Astrocyte (in vitro differentiated cells and primary cell): ENCODE measurements around the gene TNN. TPM values are rescaled to one million over a fixed set of nuclear protein-coding genes. Genes with fewer than 3 reads are reported as not detected.
A peak's percentile ranks its signal among the peaks of the same experiment; 100 is the strongest.

Source experiments
- DNase-seq: peaks from one replicate; pipeline ENCODE4 v3.0.0-alpha.2; 2010; ENCODE audit warnings: low read depth
- FAIRE-seq: peaks from 2 replicates; lab custom pipeline; 2011; peaks lifted over from hg19 to GRCh38; lab: Jason Lieb, UNC
- H2AFZ ChIP-seq: 2 replicates; pipeline ENCODE4 v1.6.0; 2012; ENCODE audit warnings: low read depth, low read length, inconsistent platforms
- H3K27ac ChIP-seq: 2 replicates; pipeline ENCODE4 v1.5.1; 2011; ENCODE audit warnings: low read depth, low read length, inconsistent platforms
- H3K27me3 ChIP-seq: 2 replicates; pipeline ENCODE4 v1.6.0; 2011; ENCODE audit warnings: low read length, inconsistent platforms; ENCODE audit not compliant: insufficient read depth
- H3K36me3 ChIP-seq: 2 replicates; pipeline ENCODE4 v1.5.1; 2011; ENCODE audit warnings: low read length, inconsistent platforms; ENCODE audit not compliant: insufficient read depth
- H3K4me1 ChIP-seq: 2 replicates; pipeline ENCODE4 v1.5.1; 2011; ENCODE audit warnings: low read length, inconsistent platforms; ENCODE audit not compliant: insufficient read depth
- H3K4me2 ChIP-seq: 2 replicates; pipeline ENCODE4 v1.6.0; 2012; ENCODE audit warnings: low read length, inconsistent platforms
- H3K4me3 ChIP-seq: 2 replicates; pipeline ENCODE4 v1.5.1; 2011; ENCODE audit warnings: low read depth, mild to moderate bottlenecking, low read length, inconsistent platforms; ENCODE audit not compliant: insufficient read depth
- H3K79me2 ChIP-seq: 2 replicates; pipeline ENCODE4 v1.6.0; 2012; ENCODE audit warnings: mild to moderate bottlenecking, low read length, inconsistent platforms; ENCODE audit not compliant: insufficient read depth
- H3K9ac ChIP-seq: 2 replicates; pipeline ENCODE4 v1.6.0; 2012; ENCODE audit warnings: mild to moderate bottlenecking, low read length, inconsistent platforms
- H3K9me3 ChIP-seq: 2 replicates; pipeline ENCODE4 v1.5.1; 2012; ENCODE audit warnings: low read depth, mild to moderate bottlenecking, low read length, inconsistent platforms; ENCODE audit not compliant: insufficient read depth
- H4K20me1 ChIP-seq: 2 replicates; pipeline ENCODE4 v1.6.0; 2012; ENCODE audit warnings: low read length, inconsistent platforms; ENCODE audit not compliant: insufficient read depth
- H3K27ac Mint-ChIP-seq: one replicate; pipeline ENCODE4 v1.8.0; 2021; ENCODE audit warnings: mild to moderate bottlenecking, mixed read lengths; ENCODE audit not compliant: unreplicated experiment
- H3K27me3 Mint-ChIP-seq: one replicate; pipeline ENCODE4 v1.8.0; 2021; ENCODE audit warnings: low read depth, mixed read lengths; ENCODE audit not compliant: unreplicated experiment
- H3K36me3 Mint-ChIP-seq: one replicate; pipeline ENCODE4 v1.8.0; 2021; ENCODE audit warnings: low read depth, mixed read lengths; ENCODE audit not compliant: unreplicated experiment
- H3K4me1 Mint-ChIP-seq: one replicate; pipeline ENCODE4 v1.8.0; 2021; ENCODE audit warnings: low read depth, mixed read lengths; ENCODE audit not compliant: unreplicated experiment
- H3K4me3 Mint-ChIP-seq: one replicate; pipeline ENCODE4 v1.8.0; 2021; ENCODE audit warnings: mild to moderate bottlenecking, moderate library complexity, mixed read lengths; ENCODE audit not compliant: unreplicated experiment
- H3K9me3 Mint-ChIP-seq: one replicate; pipeline ENCODE4 v1.8.0; 2021; ENCODE audit warnings: mild to moderate bottlenecking, mixed read lengths; ENCODE audit not compliant: unreplicated experiment
- CTCF ChIP-seq: IDR thresholded peaks from 2 replicates; pipeline ENCODE4 v1.5.1; 2011; ENCODE audit warnings: low read depth, mild to moderate bottlenecking, inconsistent platforms, low read length, moderate library complexity; ENCODE audit not compliant: insufficient read depth
- EZH2 ChIP-seq: IDR thresholded peaks from 2 replicates; pipeline ENCODE4 v1.6.1; 2012; ENCODE audit warnings: mild to moderate bottlenecking, low read length, inconsistent platforms; ENCODE audit not compliant: insufficient read depth
- total RNA-seq: library from RNA; stranded (reverse); gene quantifications from 2 replicates; pipeline ENCODE4 v1.2.1, GENCODE V29; 2021

Gene TNN
- total RNA-seq, 1 donor from 2014 or later: 0.16 TPM

DNA sequence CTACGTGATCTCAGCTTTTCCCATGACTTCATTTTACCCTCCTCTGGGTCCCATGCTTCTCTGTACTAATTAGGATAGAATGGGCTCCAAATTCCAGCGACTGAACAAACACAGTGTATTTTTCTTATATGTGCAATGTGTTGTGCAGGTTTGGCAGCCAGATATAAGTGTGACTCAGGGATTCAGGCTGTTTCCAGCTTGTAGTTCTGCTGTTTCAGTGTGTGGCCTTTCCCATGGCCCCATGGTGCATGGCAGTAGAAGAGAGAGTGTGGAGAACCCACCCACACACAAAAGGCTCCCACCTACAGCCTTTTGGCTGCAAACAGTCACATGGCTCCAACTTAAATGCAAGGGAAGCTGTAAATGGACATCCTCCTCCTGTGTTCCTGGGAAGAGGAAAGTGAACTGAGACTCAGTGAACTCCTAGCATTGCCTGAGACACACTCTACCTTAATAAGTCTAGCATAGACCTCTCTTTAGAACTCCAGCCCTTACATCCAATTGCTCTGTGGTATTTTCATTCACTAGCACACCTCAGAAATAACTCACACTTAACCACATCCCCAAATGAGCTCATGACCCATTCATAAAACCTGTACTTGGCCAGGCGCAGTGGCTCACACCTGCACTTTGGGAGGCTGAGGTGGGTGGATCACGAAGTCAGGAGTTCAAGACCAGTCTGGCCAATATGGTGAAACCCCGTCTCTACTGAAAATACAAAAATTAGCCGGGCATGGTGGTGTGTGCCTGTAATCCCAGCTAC, 66.2 kb downstream of the TNN start:
- Mint-ChIP-seq H3K27me3 (no peaks in the 10 kb centered on the region), H3K27ac (no peak overlapping the region), H3K4me1 (peaks cover 39% of the 10 kb centered on the region), H3K4me3 (peak overlapping the region; percentile 18), H3K9me3 (no peaks in the 10 kb centered on the region), H3K36me3 (no peaks in the 10 kb centered on the region)
- H4K20me1 ChIP-seq: no peaks in the 10 kb centered on the region
- H3K79me2 ChIP-seq: no peaks in the 10 kb centered on the region
- no peak overlapping the region for H3K4me3 ChIP-seq
- no peak overlapping the region for H3K4me2 ChIP-seq
- DNase-seq: no peak
- H2AFZ ChIP-seq: no peak overlapping the region
- peaks cover 6% of the 10 kb centered on the region for H3K4me1 ChIP-seq
- no peaks in the 10 kb centered on the region for H3K36me3 ChIP-seq
- no peak overlapping the region for H3K9ac ChIP-seq
- TF ChIP-seq CTCF (no peak), EZH2 (no peak)
- no peak overlapping the region for H3K27ac ChIP-seq
- no peak for FAIRE-seq
- no peaks in the 10 kb centered on the region for H3K9me3 ChIP-seq
- H3K27me3 ChIP-seq: peaks cover 6% of the 10 kb centered on the region

DNA sequence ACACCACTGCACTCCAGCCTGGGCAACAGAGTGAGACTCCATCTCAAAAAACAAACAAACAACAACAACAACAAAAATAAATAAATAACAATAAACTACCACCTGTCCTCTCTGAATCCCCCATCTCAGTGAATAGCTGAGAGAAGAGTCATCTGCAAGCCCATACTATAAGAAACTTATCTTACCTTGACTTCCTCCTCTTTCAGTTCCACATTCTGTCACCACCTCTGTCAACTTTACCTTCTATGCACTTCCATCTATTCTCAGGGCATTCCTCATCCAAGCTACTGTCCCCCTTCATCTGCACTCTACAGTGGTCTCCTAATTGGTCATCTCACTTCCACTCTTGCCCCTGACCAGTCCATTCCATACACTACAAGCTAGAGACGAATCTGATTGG, 66.9 kb downstream of the TNN start:
- Mint-ChIP-seq H3K27ac (no peak overlapping the region), H3K36me3 (no peaks in the 10 kb centered on the region), H3K4me1 (peaks cover 39% of the 10 kb centered on the region), H3K4me3 (no peak overlapping the region), H3K9me3 (no peaks in the 10 kb centered on the region), H3K27me3 (no peaks in the 10 kb centered on the region)
- no peaks in the 10 kb centered on the region for H4K20me1 ChIP-seq
- no peak overlapping the region for H3K4me2 ChIP-seq
- peaks cover 6% of the 10 kb centered on the region for H3K4me1 ChIP-seq
- no peaks in the 10 kb centered on the region for H3K79me2 ChIP-seq
- DNase-seq (no peak), FAIRE-seq (no peak)
- no peak overlapping the region for H3K9ac ChIP-seq
- H3K36me3 ChIP-seq: no peaks in the 10 kb centered on the region
- no peak overlapping the region for H3K27ac ChIP-seq
- TF ChIP-seq EZH2: no peak
- TF ChIP-seq CTCF: no peak
- H3K9me3 ChIP-seq: no peaks in the 10 kb centered on the region
- peaks cover 6% of the 10 kb centered on the region for H3K27me3 ChIP-seq
- H3K4me3 ChIP-seq: no peak overlapping the region
- no peak overlapping the region for H2AFZ ChIP-seq

DNA sequence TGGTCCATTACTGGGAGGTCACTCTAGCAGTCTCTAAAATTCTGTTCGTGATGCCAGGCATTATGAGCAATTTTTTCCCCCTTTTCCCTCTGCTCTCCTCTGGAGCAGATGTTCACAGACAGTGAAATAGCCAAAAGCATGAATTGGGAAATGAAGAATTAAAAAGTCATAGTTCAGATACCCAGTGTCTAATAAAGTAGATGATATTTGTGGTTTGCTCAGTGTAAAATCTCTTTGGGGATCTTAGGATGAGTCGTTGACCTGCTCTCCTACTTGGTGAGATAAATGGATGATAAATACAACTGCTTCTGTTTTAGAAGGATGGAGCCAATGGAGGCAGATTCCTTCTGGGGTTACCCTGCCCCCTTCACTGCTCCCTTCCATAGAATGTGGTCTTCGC, 68.6 kb downstream of the TNN start:
- Mint-ChIP-seq H3K27ac (no peak overlapping the region), H3K4me3 (no peak overlapping the region), H3K9me3 (no peaks in the 10 kb centered on the region), H3K27me3 (no peaks in the 10 kb centered on the region), H3K4me1 (peaks cover 32% of the 10 kb centered on the region), H3K36me3 (no peaks in the 10 kb centered on the region)
- Histone ChIP-seq H3K4me1 (peaks cover 6% of the 10 kb centered on the region), H3K27ac (no peak overlapping the region), H3K79me2 (no peaks in the 10 kb centered on the region), H3K4me2 (no peak overlapping the region), H3K4me3 (no peak overlapping the region), H3K36me3 (no peaks in the 10 kb centered on the region), H3K27me3 (peaks cover 6% of the 10 kb centered on the region), H2AFZ (no peak overlapping the region), H3K9me3 (no peaks in the 10 kb centered on the region), H3K9ac (no peak overlapping the region), H4K20me1 (no peaks in the 10 kb centered on the region)
- DNase-seq (no peak), FAIRE-seq (no peak)
- TF ChIP-seq EZH2: no peak
- TF ChIP-seq CTCF: no peak
